ENCODE data around the gene ELL.

ELL gene

GRCh38 chr19:18425515-18426415 is 96.1 kb downstream of the ELL start:
- no peak for TF ChIP-seq CTCF (IDR thresholded peaks at IDR 0.05; ENCODE audit: control extremely low read depth, extremely low read depth, low read depth, missing control alignments)
- DNase-seq (ENCODE audit: extremely low spot score) = no peak
- CTCF ChIA-PET = interaction anchor here (0.9 to 1.1 kb wide), 5 partner anchors 9 to 97 kb away, joined by 3 to 4 read pairs (median 3); no protein-coding TSS in a partner anchor
- POLR2A ChIA-PET = no interaction called here

GRCh38 chr19:18424890-18425514 is 96.9 kb downstream of the ELL start:
- no peak for DNase-seq (ENCODE audit: extremely low spot score)
- POLR2A ChIA-PET = no interaction called here
- TF ChIP-seq CTCF (IDR thresholded peaks at IDR 0.05; ENCODE audit: control extremely low read depth, extremely low read depth, low read depth, missing control alignments) = no peak
- CTCF ChIA-PET = interaction anchor here (0.9 to 1.1 kb wide), 5 partner anchors 8 to 96 kb away, joined by 3 to 4 read pairs (median 3); no protein-coding TSS in a partner anchor

GRCh38 chr19:18424122-18424889 is 97.6 kb downstream of the ELL start:
- TF ChIP-seq CTCF (IDR thresholded peaks at IDR 0.05; ENCODE audit: control extremely low read depth, extremely low read depth, low read depth, missing control alignments) = no peak
- DNase-seq (ENCODE audit: extremely low spot score) = no peak
- POLR2A ChIA-PET = no interaction called here
- CTCF ChIA-PET = interaction anchor here (1.1 to 16.0 kb wide), 5 partner anchors 13 to 102 kb away, joined by 3 to 380 read pairs (median 4); partner anchors contain the start of genes GDF15, LRRC25 and LSM4

GRCh38 chr19:18423258-18424020 is 98.4 kb downstream of the ELL start:
- no peak for TF ChIP-seq CTCF (IDR thresholded peaks at IDR 0.05; ENCODE audit: control extremely low read depth, extremely low read depth, low read depth, missing control alignments)
- CTCF ChIA-PET = interaction anchor here (1.1 to 16.0 kb wide), 5 partner anchors 8 to 101 kb away, joined by 3 to 380 read pairs (median 4); partner anchors contain the start of genes GDF15, LRRC25 and LSM4
- POLR2A ChIA-PET = interaction anchor here (2.6 kb wide), 1 partner anchor 142 kb away, joined by 10 read pairs; the partner anchor contains the start of gene JUND
- DNase-seq (ENCODE audit: extremely low spot score) = no peak

GRCh38 chr19:18422530-18423191 is 99.2 kb downstream of the ELL start:
- DNase-seq (ENCODE audit: extremely low spot score) = no peak
- POLR2A ChIA-PET = interaction anchor here (1.5 to 2.6 kb wide), 2 partner anchors 141 to 143 kb away, joined by 4 to 10 read pairs; partner anchors contain the start of gene JUND
- CTCF ChIA-PET = interaction anchor here (1.1 to 16.0 kb wide), 4 partner anchors 9 to 94 kb away, joined by 3 to 380 read pairs (median 4); partner anchors contain the start of genes GDF15 and LRRC25
- TF ChIP-seq CTCF (IDR thresholded peaks at IDR 0.05; ENCODE audit: control extremely low read depth, extremely low read depth, low read depth, missing control alignments) = no peak

Measured in GM10248 (cell line).